ENCODE results near the gene RNF213.

RNF213 gene

GRCh38 chr17:80377798-80378197, 117.1 kb downstream of the RNF213 start:
- no peak for DNase-seq

GRCh38 chr17:80379348-80379747, 118.7 kb downstream of the RNF213 start:
- DNase-seq: no peak

- DNase-seq: no peak
Observed at GRCh38 chr17:80380068-80380467, 119.4 kb downstream of the RNF213 start.

DNA sequence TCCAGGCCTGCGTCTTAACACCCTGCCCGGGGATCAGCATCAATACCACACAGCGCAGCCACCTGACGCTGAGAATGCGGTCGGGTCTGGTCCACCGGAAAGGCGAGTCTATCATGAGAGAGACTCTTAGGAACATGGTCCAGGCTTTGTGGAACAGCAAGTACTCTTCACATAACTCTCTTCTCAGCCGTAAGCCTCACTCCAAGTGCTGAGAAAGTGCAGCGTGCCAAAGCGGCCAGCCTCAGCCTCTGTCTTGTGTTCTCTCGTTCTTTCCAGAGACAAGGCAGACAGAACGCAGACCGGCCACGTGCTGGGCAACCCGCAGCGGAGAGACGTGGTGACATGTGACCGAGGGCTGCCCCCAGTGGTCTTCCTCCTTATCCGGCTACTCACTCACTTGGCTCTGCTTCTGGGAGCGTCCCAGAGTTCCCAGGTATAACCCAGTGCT, 119.9 kb downstream of the RNF213 start:
- no peak for DNase-seq

GRCh38 chr17:80381416-80381923, 120.8 kb downstream of the RNF213 start:
- no peak for DNase-seq

DNA sequence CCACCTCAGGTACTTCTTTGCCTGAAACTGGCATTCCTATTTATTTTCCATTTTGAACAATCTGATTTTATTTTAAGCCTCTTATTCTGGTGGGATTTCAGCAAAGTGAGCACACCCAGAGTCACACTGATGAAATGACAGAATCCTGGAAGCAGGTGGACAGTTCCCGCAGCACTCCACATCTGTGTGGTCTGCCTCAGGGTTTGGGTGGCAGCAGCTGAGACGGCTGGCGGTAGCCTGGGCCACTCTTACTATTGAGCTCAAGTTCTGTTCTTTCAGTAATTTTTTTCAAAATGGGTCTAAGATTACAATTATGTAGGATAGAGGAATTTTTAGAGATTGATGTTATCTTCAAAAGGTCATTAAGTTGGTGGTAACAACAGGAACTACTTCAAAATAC, 121.8 kb downstream of the RNF213 start:
- no peak for DNase-seq

DNA sequence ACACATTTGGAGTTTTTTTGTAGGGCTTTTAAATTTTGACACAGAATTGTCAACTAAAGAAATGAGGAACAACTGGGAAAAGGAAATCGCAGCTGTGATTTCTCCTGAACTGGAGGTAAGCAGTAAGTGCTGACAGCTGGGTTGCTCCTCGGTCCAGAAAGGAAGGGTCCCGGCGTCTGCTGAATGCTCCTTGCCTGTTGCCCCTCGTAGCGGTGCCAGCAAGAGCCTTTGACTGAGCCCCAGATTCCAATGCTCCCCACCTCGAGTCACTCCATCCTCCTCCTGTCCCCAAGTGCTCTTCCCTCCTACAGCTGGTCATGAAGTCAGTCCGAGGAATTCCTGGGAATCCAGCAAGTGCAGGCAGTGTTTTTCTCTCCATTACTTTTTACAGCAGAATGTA, 122.3 kb downstream of the RNF213 start:
- no peak for DNase-seq

GRCh38 chr17:80384078-80384960, 123.7 kb downstream of the RNF213 start:
- DNase-seq: no peak

DNA sequence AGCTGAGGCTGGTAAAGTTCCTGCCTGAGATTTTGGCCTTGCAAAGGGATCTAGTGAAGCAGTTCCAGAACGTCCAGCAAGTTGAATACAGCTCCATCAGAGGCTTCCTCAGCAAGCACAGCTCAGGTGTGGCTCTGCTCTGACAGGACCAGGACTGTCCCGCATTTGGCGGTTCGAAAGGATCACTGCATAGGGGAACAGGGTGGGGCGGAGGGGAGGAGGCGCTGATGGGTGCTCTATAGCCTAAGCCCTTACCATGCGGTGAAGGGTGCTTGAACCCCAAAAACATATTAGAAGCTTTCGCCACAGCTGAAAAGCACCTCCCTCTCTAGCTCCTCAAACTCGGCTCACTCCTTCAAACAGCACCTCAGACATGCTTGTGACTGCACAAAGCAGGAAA, 124.4 kb downstream of the RNF213 start:
- DNase-seq: no peak

GRCh38 chr17:80386341-80386740, 125.7 kb downstream of the RNF213 start:
- no peak for DNase-seq

GRCh38 chr17:80387071-80387470, 126.4 kb downstream of the RNF213 start:
- no peak for DNase-seq

DNA sequence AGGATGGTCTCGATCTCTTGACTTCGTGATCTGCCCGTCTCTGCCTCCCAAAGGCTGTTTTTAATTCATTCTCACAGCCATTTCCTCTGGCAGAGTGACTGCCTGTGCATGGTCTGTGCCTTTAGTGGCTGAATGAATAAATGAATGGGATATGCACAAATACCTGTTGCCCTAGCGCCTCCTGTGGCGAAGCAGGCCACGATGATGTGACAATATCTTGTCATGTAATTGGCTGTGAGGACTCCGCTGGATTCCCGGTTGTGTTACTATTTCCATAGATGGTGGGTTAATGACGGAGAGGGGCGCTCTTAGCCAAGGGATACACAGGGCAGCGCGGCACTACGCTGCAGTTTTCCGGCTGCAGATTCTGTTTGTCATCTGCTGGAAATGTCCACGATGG, 127.5 kb downstream of the RNF213 start:
- no peak for DNase-seq

DNA sequence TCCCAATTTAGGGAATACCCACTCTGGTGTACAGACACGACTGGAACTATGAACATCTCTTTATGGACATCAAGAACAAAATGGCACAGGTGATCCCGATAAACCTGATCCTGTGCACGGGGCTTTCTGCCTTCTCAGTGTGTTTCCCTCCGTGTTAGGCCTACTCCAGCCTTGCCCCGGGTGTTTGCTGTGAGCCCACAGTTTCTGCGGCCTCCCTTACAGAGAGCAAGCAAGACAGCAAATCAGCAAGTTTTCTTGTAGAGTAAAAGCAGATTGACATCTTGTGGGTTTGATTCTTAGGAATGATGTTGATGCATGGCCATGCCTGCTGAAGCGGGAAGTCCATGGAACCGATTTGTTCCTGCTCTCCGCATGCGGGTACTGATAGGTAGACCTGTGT, 127.9 kb downstream of the RNF213 start:
- DNase-seq: no peak

- no peak for DNase-seq
Observed at GRCh38 chr17:80389011-80389995, 128.7 kb downstream of the RNF213 start.

DNA sequence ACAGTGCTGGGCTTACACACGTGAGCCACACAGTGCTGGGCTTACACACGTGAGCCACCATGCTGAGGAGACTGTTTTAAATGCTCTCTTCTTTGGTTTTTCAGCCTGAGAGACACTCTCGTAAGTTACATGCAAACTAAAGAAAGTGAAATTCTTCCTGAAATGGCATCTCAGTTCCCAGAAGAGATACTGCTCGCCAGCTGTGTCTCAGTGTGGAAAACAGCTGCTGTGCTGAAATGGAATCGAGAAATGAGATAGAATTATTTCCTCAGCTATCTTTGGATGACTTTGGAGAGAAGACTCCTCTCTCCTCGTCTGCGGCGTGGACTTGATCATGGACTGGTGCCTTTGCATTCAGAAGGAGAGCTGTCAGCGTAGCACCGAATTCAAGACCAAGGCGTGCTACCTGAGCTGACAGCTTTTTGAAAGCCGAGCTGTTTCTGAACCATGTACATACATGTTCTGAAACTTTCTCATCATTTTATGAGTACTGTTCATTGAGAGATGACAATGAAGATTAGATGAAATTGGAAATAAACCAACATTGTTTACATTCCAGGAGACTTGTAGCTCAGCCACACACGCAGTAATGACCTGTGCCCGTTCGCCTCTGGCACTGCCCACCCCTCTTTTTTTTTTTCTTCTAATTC, 132.7 kb downstream of the RNF213 start:
- no peak for DNase-seq

GRCh38 chr17:80393961-80394360, 133.3 kb downstream of the RNF213 start:
- DNase-seq: no peak

GRCh38 chr17:80394629-80395216, 134.1 kb downstream of the RNF213 start:
- no peak for DNase-seq

DNA sequence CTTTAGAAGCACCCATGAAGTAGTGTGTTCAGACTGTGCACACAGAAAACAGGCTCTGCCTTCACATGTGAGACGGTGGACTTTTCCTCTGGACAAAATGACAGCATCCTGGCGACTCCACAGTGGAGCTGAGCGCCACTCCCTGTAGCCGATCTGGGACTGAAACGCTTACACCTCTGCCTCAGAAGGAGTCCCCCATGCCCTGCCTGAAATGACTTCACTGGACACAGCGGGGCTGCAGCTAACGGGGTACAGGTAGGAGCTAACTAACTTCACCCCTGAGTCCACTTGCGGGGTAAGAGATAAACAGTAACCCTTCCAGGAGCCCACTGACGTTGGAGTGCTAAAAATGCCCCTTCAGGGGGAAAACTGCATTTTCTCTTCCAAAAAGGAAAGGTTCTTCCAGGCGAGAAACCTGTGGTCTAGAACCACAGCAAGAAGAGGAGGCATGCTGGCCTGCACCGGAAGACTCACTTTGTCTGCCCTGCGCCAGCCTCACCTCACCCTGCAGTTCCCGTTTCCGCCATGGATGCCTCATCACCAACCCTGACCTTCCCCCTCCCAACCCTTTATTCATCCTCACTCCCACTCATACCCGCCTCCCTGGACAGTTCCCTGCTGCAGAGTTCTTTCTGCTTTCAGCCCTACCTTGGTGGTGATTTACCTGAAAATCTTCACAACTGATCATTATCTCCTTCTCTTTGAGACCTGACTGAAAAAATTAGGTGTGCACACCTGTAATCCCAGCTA, 134.9 kb downstream of the RNF213 start:
- DNase-seq: no peak

- DNase-seq: no peak
Observed at GRCh38 chr17:80396157-80397033, 135.7 kb downstream of the RNF213 start.

- no peak for DNase-seq
Observed at GRCh38 chr17:80397034-80397387, 136.4 kb downstream of the RNF213 start.

DNA sequence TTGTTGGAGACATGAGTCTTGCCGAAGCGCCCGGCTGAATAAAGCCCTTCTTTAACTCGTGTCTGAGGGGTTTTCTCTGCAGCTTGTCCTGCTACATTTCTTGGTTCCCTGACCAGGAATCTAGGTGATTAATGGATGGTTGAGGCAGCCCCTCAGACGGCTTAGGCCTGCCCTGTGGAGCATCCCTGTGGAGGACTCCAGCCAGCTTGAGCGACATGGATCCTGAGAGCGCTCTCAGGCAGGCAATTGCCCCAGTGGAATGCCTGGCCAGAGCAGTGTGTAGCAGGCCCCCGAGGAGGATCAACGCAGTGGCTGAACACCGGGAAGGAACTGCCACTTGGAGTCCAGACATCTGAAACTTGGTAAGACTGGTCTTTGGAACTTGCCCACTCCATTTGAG, 137.0 kb downstream of the RNF213 start:
- DNase-seq: no peak

Measured in NCI-H2227 treated with DMSO at 0.1 percent for 48 hours (cell line).